ENCODE measurements around the gene DHX30.
"Not testable (repeated sequence)": the region's sequence is repeated elsewhere in the genome, so short reads cannot be mapped to it uniquely, and the experiment has no call there.

DHX30 gene, protein sequence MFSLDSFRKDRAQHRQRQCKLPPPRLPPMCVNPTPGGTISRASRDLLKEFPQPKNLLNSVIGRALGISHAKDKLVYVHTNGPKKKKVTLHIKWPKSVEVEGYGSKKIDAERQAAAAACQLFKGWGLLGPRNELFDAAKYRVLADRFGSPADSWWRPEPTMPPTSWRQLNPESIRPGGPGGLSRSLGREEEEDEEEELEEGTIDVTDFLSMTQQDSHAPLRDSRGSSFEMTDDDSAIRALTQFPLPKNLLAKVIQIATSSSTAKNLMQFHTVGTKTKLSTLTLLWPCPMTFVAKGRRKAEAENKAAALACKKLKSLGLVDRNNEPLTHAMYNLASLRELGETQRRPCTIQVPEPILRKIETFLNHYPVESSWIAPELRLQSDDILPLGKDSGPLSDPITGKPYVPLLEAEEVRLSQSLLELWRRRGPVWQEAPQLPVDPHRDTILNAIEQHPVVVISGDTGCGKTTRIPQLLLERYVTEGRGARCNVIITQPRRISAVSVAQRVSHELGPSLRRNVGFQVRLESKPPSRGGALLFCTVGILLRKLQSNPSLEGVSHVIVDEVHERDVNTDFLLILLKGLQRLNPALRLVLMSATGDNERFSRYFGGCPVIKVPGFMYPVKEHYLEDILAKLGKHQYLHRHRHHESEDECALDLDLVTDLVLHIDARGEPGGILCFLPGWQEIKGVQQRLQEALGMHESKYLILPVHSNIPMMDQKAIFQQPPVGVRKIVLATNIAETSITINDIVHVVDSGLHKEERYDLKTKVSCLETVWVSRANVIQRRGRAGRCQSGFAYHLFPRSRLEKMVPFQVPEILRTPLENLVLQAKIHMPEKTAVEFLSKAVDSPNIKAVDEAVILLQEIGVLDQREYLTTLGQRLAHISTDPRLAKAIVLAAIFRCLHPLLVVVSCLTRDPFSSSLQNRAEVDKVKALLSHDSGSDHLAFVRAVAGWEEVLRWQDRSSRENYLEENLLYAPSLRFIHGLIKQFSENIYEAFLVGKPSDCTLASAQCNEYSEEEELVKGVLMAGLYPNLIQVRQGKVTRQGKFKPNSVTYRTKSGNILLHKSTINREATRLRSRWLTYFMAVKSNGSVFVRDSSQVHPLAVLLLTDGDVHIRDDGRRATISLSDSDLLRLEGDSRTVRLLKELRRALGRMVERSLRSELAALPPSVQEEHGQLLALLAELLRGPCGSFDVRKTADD

DNA sequence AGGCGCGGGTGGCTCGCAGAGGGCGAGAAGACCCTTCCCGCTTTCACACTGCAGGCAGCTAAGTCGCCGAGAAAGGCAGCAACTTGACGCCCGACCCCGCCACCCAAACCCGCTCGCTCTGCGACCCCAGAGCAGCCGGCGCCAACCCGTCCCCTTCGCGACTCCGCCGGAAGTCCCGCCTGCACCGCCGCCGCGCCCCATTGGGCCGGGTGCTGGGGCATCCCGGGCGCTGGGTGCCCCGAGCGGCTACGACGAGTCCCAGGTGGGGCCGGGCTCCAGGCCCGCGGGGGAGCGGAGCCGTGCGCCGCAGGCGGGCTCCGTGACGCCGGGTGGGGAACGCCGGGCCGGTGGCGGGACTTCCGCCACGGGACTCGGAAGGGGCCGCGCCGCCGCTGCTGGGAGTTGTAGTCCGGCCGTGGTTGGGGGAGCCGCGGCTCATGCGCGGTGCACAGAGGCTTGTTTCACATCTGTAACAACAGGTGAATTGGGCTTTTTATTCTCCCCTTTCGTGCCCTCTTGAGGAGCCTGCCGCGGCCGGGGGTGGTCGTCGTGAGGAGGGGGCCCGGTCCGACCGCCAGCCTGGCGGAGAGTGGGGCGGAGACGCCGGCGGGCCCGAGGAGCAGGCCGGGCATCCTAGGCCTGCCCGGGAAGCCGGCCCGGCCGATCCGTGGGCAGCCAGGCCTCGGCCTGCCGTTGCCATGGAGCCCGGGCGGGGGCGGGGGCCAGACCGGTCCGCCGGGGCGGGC is at the start of gene DHX30:
Gene DHX30 (plus strand): TSS at position 405 of the 746 bp plus-strand sequence. CDS start 7,546 bp downstream, outside the sequence.
- TF ChIP-seq, protein P1, sequence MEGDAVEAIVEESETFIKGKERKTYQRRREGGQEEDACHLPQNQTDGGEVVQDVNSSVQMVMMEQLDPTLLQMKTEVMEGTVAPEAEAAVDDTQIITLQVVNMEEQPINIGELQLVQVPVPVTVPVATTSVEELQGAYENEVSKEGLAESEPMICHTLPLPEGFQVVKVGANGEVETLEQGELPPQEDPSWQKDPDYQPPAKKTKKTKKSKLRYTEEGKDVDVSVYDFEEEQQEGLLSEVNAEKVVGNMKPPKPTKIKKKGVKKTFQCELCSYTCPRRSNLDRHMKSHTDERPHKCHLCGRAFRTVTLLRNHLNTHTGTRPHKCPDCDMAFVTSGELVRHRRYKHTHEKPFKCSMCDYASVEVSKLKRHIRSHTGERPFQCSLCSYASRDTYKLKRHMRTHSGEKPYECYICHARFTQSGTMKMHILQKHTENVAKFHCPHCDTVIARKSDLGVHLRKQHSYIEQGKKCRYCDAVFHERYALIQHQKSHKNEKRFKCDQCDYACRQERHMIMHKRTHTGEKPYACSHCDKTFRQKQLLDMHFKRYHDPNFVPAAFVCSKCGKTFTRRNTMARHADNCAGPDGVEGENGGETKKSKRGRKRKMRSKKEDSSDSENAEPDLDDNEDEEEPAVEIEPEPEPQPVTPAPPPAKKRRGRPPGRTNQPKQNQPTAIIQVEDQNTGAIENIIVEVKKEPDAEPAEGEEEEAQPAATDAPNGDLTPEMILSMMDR (IDR thresholded peaks at IDR 0.05; ENCODE audit: insufficient read depth, low read length, poor library complexity, severe bottlenecking) = no peak
- DNase-seq (ENCODE audit: extremely low read depth, insufficient read length) = peak; percentile 90
- Histone ChIP-seq H3K4me3 (replicated peaks; ENCODE audit: low read depth, low read length) (peak within 1 kb of the TSS; percentile 94), H3K36me3 (ENCODE audit: control insufficient read depth, insufficient read depth, low read length) (no peaks in the 10 kb centered on the region; the same call in 1 of the 2 replicates), H3K27me3 (replicated peaks; ENCODE audit: control insufficient read depth, insufficient read depth, low read length) (no peaks in the 10 kb centered on the region)

DNA sequence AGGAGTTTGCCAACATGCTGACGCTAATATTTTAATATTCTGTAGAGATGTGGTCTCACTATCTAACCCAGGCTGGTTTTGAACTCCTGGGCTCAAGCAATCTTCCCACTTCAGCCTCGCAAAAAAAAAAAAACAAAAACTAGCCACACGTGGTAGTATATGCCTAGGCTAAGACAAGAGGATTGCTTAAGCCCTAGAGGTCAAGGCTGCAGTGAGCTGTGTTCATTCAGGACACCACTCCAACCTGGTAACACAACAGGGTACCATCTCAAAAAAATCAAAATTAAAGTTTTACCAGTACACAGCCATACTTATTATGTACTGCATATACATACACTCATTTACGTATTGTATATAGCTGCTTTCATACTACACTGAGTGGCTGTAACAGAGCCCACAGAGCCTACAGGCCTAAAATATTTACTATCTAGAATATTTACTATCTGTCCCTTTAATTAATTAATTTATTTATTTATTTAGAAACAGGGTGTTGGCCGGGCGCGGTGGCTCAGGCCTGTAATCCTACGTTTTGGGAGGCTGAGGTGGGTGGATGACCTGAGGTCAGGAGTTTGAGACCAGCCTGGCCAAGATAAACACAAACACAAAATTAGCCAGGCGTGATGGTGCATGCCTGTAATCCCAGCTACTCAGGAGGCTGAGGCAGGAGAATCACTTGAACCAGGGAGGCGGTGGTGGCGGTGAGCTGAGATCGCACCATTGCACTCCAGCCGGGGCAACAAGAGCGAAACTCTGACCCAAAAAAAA is 44.5 kb upstream of the DHX30 start:
- peaks cover 3% of the 10 kb centered on the region for H3K36me3 ChIP-seq (ENCODE audit: control insufficient read depth, insufficient read depth, low read length)
- no peaks in the 10 kb centered on the region for H3K27me3 ChIP-seq (replicated peaks; ENCODE audit: control insufficient read depth, insufficient read depth, low read length)
- TF ChIP-seq, protein P1 (IDR thresholded peaks at IDR 0.05; ENCODE audit: insufficient read depth, low read length, poor library complexity, severe bottlenecking) = no peak
- no peak for DNase-seq (ENCODE audit: extremely low read depth, insufficient read length)
- H3K4me3 ChIP-seq (replicated peaks; ENCODE audit: low read depth, low read length) = no peak overlapping the region

DNA sequence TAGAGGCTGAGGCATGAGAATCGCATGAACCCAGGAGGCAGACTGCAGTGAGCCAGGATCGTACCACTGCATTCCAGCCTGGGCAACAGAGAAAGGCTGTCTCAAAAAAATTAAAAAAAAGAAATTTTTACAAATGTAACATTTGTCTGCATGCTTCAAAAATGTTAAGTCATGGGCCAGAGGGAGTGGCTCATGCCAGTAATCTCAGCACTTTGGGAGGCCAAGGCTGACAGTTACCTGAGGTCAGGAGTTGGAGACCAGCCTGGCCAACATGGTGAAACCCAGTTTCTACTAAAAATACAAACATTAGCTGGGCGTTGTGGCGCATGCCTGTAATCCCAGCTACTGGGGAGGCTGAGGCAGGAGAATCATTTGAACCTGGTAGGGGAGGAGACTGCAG is 42.7 kb upstream of the DHX30 start:
- not testable (repeated sequence) for H3K36me3 ChIP-seq (ENCODE audit: control insufficient read depth, insufficient read depth, low read length); H3K4me3 ChIP-seq (replicated peaks; ENCODE audit: low read depth, low read length); DNase-seq (ENCODE audit: extremely low read depth, insufficient read length); H3K27me3 ChIP-seq (replicated peaks; ENCODE audit: control insufficient read depth, insufficient read depth, low read length)

DNA sequence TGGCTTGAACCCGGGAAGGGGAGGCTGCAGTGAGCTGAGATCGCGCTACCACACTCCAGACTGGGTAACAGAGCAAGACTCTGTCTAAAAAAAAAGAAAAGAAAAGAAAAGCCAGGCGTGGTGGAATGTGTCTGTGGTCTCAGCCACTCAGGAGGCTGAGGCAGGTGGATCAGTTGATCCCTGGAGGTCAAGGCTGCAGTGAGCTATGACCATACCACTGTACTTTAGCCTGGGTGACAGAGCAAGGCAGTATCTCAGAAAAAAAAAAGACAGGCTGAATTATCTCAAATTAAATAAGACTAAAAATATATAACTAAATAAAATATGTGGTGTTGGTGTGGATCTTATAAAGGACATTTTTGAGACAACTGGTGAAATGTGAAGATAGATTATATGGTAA is 41.9 kb upstream of the DHX30 start:
- TF ChIP-seq, protein P1 (IDR thresholded peaks at IDR 0.05; ENCODE audit: insufficient read depth, low read length, poor library complexity, severe bottlenecking) = no peak
- Histone ChIP-seq H3K27me3 (replicated peaks; ENCODE audit: control insufficient read depth, insufficient read depth, low read length) (no peaks in the 10 kb centered on the region), H3K4me3 (replicated peaks; ENCODE audit: low read depth, low read length) (no peak overlapping the region), H3K36me3 (ENCODE audit: control insufficient read depth, insufficient read depth, low read length) (peaks cover 9% of the 10 kb centered on the region)
- DNase-seq (ENCODE audit: extremely low read depth, insufficient read length) = no peak

DNA sequence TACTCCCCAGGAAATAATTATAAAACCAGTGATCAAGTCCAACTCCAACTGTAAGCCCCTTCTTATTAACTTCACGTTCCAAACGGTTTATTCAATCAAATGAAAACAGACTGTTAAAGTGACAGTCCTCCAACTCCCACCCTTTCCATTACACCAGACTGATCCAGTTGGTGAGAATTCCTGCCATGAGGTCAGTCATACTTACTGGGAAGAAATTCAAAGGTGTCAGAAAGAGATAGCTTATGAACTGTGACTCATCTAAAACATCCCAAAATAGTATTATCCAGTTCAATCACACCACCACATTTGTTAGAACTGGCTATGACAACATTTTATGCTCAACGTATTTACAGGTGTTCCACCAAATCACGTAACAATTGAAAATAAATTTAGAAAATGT is 40.7 kb upstream of the DHX30 start:
- TF ChIP-seq, protein P1 (IDR thresholded peaks at IDR 0.05; ENCODE audit: insufficient read depth, low read length, poor library complexity, severe bottlenecking) = no peak
- H3K36me3 ChIP-seq (ENCODE audit: control insufficient read depth, insufficient read depth, low read length) = peaks cover 9% of the 10 kb centered on the region
- H3K27me3 ChIP-seq (replicated peaks; ENCODE audit: control insufficient read depth, insufficient read depth, low read length) = no peaks in the 10 kb centered on the region
- no peak for DNase-seq (ENCODE audit: extremely low read depth, insufficient read length)
- H3K4me3 ChIP-seq (replicated peaks; ENCODE audit: low read depth, low read length) = no peak overlapping the region
